Measurements from ENCODE around the gene TEX47.
A peak's percentile ranks its signal among the peaks of the same experiment; 100 is the strongest.

The TEX47 gene

DNA sequence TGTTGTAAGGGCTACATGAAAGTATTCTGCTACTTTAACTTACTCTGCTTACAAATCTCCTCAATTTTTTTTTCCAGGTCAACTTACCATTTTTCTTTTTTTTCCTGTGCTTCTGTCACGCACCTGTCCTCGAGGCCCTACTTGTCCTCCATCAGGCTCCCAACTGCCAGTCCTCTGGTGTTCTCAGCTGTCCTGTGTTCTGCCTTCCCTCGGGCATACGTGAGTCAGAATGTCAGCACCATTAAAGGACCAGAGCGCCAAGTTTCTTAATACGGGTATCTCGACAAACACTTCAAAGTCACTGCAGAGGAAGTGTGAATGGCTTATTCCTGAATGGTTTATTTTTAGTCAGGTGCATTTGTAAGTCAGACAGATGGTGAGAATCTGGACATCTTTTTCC, at the start of gene TEX47:
Gene TEX47, minus strand, starts transcription at position 185 of the 400 bp plus-strand sequence. CDS start 795 bp downstream, outside the sequence.
- DNase-seq (ENCODE audit: low read depth), result no peak

- no peak for DNase-seq (ENCODE audit: low read depth)
Measured at GRCh38 chr7:88845091-88845490, 49.6 kb upstream of the TEX47 start.

GRCh38 chr7:88842201-88842600, 46.7 kb upstream of the TEX47 start:
- DNase-seq (ENCODE audit: low read depth), result no peak

- DNase-seq (ENCODE audit: low read depth), result peak; percentile 3
Measured at GRCh38 chr7:88835147-88835728, 39.7 kb upstream of the TEX47 start.

GRCh38 chr7:88826222-88826621, 30.7 kb upstream of the TEX47 start:
- DNase-seq (ENCODE audit: low read depth), result no peak

- no peak for DNase-seq (ENCODE audit: low read depth)
Measured at GRCh38 chr7:88818552-88818951, 23.0 kb upstream of the TEX47 start.

- no peak for DNase-seq (ENCODE audit: low read depth)
Measured at GRCh38 chr7:88806280-88807037, 10.9 kb upstream of the TEX47 start.

GRCh38 chr7:88801046-88801445, 5.5 kb upstream of the TEX47 start:
- DNase-seq (ENCODE audit: low read depth), result no peak

DNA sequence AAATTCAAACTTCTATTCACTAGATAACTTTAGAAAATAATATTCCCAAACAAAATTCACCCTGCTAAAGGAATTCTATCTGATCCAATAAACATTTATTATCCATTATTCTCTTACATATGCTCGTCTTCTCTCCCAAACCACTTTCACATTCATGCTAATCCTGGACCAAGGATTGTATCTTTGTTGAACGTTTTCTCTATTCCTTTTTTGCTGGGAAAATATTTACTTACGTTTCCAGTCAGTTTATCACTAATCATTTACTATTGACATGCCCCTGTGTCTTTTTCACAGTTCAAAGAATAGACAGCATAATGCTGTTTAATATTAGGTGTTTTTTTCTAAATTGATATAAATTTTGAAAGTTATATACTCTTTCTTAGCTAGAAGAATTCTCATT, 3.2 kb downstream of the TEX47 start:
- DNase-seq (ENCODE audit: low read depth), result no peak

DNA sequence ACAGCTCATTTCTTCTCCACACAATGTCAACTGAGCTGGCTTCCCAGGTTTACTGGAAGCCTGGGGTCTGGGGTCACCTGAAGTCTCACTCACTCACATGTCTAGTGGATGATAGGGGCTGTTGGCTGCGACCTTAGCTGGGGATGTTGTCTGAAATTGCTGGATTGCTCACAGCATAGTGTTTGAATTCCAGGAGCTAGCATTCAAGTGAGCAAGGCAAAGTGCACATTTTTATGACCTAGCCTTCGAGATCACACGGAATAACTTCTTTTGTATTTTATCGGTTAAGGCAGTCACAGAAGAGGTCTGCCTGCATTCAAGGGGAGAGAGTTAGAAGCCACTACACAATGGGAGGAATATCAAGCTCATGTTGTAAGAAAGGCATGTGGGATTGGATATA, 3.6 kb downstream of the TEX47 start:
- no peak for DNase-seq (ENCODE audit: low read depth)

- DNase-seq (ENCODE audit: low read depth), result no peak
Measured at GRCh38 chr7:88789480-88790064, 6.0 kb downstream of the TEX47 start.

- no peak for DNase-seq (ENCODE audit: low read depth)
Measured at GRCh38 chr7:88787777-88788176, 7.8 kb downstream of the TEX47 start.

DNA sequence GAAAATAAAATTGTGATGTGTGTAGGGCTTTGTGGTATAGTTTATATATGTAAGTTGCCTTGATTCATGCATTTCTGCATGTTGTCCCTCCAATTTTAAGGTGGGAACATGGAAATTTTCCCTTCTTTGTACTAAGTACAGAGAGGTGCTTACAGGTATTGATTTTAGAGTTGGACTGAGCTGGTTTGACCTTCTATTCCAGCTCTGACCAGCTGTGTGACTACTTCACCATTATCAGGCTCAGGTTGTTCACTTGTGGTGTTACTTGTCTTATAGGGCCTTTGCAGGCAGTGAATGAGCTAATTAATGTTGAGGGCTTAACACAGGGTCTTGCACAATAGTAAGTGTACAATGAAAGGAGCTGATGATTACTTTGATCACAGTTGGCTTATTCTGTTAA, 19.7 kb downstream of the TEX47 start:
- DNase-seq (ENCODE audit: low read depth), result no peak

- no peak for DNase-seq (ENCODE audit: low read depth)
Measured at GRCh38 chr7:88772776-88773175, 22.8 kb downstream of the TEX47 start.

- no peak for DNase-seq (ENCODE audit: low read depth)
Measured at GRCh38 chr7:88771417-88771816, 24.1 kb downstream of the TEX47 start.

GRCh38 chr7:88761779-88762178, 33.8 kb downstream of the TEX47 start:
- no peak for DNase-seq (ENCODE audit: low read depth)

GRCh38 chr7:88760136-88760515, 35.4 kb downstream of the TEX47 start:
- no peak for DNase-seq (ENCODE audit: low read depth)

GRCh38 chr7:88759230-88760135, 36.1 kb downstream of the TEX47 start, which contains the start of gene ZNF804B:
TSS of gene ZNF804B (plus strand) at chr7:88759700. CDS start at chr7:88759977, 277 bp downstream.
- DNase-seq (ENCODE audit: low read depth), result no peak

- no peak for DNase-seq (ENCODE audit: low read depth)
Measured at GRCh38 chr7:88758381-88759229, 36.9 kb downstream of the TEX47 start.

GRCh38 chr7:88757371-88757770, 38.2 kb downstream of the TEX47 start:
- no peak for DNase-seq (ENCODE audit: low read depth)

GRCh38 chr7:88756802-88757201, 38.7 kb downstream of the TEX47 start:
- no peak for DNase-seq (ENCODE audit: low read depth)
